WTC11 (cell line): Measurements from ENCODE around the gene AHRR. TPM values are rescaled to one million over a fixed set of nuclear protein-coding genes. Genes with fewer than 3 reads are reported as not detected.

ENCODE experiments used
- ATAC-seq: fragments of 200-7000 bp; cut with Tn5 transposase; 2 replicates; pipeline ENCODE4 v1.10.0; 2021; ENCODE audit warnings: mild to moderate bottlenecking, moderate library complexity
- CTCF ChIA-PET: fragments of 300-600 bp; sonication (Branson Sonifier 250); formaldehyde crosslinking; loops from one replicate; lab custom pipeline; 2021; ENCODE audit warnings: antibody characterized with exemption; lab: Charles Lee
- POLR2A ChIA-PET: fragments of 350-600 bp; sonication (Branson Sonifier 250); formaldehyde crosslinking; loops from one replicate; lab custom pipeline; 2021; ENCODE audit warnings: antibody characterized with exemption; lab: Charles Lee
- DNase-seq: peaks from one replicate; pipeline ENCODE4 v3.0.0; 2021; ENCODE audit warnings: low spot score
- H3K27ac Mint-ChIP-seq: 2 replicates; pipeline ENCODE4 v1.8.0; 2021; ENCODE audit warnings: mixed read lengths
- H3K27me3 Mint-ChIP-seq: 2 replicates; pipeline ENCODE4 v1.8.0; 2021; ENCODE audit warnings: low read depth, mild to moderate bottlenecking, moderate library complexity, mixed read lengths
- H3K36me3 Mint-ChIP-seq: 2 replicates; pipeline ENCODE4 v1.8.0; 2021; ENCODE audit warnings: mixed read lengths
- H3K4me1 Mint-ChIP-seq: 2 replicates; pipeline ENCODE4 v1.8.0; 2022; ENCODE audit warnings: mixed read lengths
- H3K4me3 Mint-ChIP-seq: 2 replicates; pipeline ENCODE4 v1.8.0; 2021; ENCODE audit warnings: mild to moderate bottlenecking, moderate library complexity, mixed read lengths
- H3K9me3 Mint-ChIP-seq: 2 replicates; pipeline ENCODE4 v1.8.0; 2021; ENCODE audit warnings: mixed read lengths
- ETV6 ChIP-seq: sonication (generic); formaldehyde crosslinking; IDR thresholded peaks from 2 replicates; pipeline ENCODE4 v1.8.1; 2022; ENCODE audit warnings: mild to moderate bottlenecking, missing genetic modification reagents
- FOXK1 ChIP-seq: sonication (generic); formaldehyde crosslinking; IDR thresholded peaks from 2 replicates; pipeline ENCODE4 v1.8.0; 2022; ENCODE audit warnings: mild to moderate bottlenecking, moderate library complexity, missing genetic modification reagents
- GABPB1 ChIP-seq: sonication (generic); formaldehyde crosslinking; IDR thresholded peaks from 2 replicates; pipeline ENCODE4 v1.8.1; 2023; ENCODE audit warnings: mild to moderate bottlenecking, missing genetic modification reagents
- MXD4 ChIP-seq: fragments of 250-450 bp; sonication (Bioruptor Pico); IDR thresholded peaks from 2 replicates; pipeline ENCODE4 v1.8.0; 2021; ENCODE audit warnings: mild to moderate bottlenecking, moderate library complexity, borderline replicate concordance
- NFE2L1 ChIP-seq: sonication (generic); formaldehyde crosslinking; IDR thresholded peaks from 2 replicates; pipeline ENCODE4 v1.8.1; 2023; ENCODE audit warnings: missing genetic modification reagents
- TCF7 ChIP-seq: sonication (generic); formaldehyde crosslinking; IDR thresholded peaks from 2 replicates; pipeline ENCODE4 v1.8.0; 2022; ENCODE audit warnings: mild to moderate bottlenecking, low read depth, missing genetic modification reagents, moderate library complexity
- TEAD4 ChIP-seq: sonication (generic); formaldehyde crosslinking; IDR thresholded peaks from 2 replicates; pipeline ENCODE4 v1.8.0; 2022; ENCODE audit warnings: mild to moderate bottlenecking, missing genetic modification reagents
- ZNF263 ChIP-seq: sonication (generic); formaldehyde crosslinking; IDR thresholded peaks from 2 replicates; pipeline ENCODE4 v1.8.1; 2022; ENCODE audit warnings: low read depth, mild to moderate bottlenecking, moderate library complexity, missing genetic modification reagents
- ZNF416 ChIP-seq: fragments of 250-450 bp; sonication (Bioruptor Pico); IDR thresholded peaks from 2 replicates; pipeline ENCODE4 v1.9.0; 2021; ENCODE audit warnings: mild to moderate bottlenecking, inconsistent platforms
- total RNA-seq: library from RNA; stranded (reverse); gene quantifications from 3 replicates; pipeline ENCODE4 v1.2.3, GENCODE V29; 2021
- TF ChIP-seq, protein P1 (sequence below): fragments of 250-450 bp; sonication (Bioruptor Pico); conservative IDR thresholded peaks from 2 replicates; pipeline ENCODE4 v1.9.0; 2021; ENCODE audit warnings: mild to moderate bottlenecking
- TF ChIP-seq, protein P2 (sequence below): sonication (generic); formaldehyde crosslinking; IDR thresholded peaks from 2 replicates; pipeline ENCODE4 v1.8.1; 2023; ENCODE audit warnings: mild to moderate bottlenecking, missing genetic modification reagents
- TF ChIP-seq, protein P3 (sequence below): fragments of 250-450 bp; sonication (Bioruptor Pico); IDR thresholded peaks from 2 replicates; pipeline ENCODE4 v1.9.0; 2021; ENCODE audit warnings: mild to moderate bottlenecking
- TF ChIP-seq, protein P4 (sequence below): sonication (generic); formaldehyde crosslinking; IDR thresholded peaks from 2 replicates; pipeline ENCODE4 v1.8.0; 2022; ENCODE audit warnings: mild to moderate bottlenecking, missing genetic modification reagents
- TF ChIP-seq, protein P5 (sequence below): sonication (generic); formaldehyde crosslinking; IDR thresholded peaks from 2 replicates; pipeline ENCODE4 v1.8.0; 2023; ENCODE audit warnings: mild to moderate bottlenecking, missing genetic modification reagents
- TF ChIP-seq, protein P6 (sequence below): sonication (generic); formaldehyde crosslinking; IDR thresholded peaks from 2 replicates; pipeline ENCODE4 v1.8.1; 2023; ENCODE audit warnings: mild to moderate bottlenecking, missing genetic modification reagents, borderline replicate concordance
- TF ChIP-seq, protein P7 (sequence below): fragments of 250-450 bp; sonication (Bioruptor Pico); IDR thresholded peaks from 2 replicates; pipeline ENCODE4 v1.8.0; 2021; ENCODE audit warnings: mild to moderate bottlenecking

AHRR gene
- total RNA-seq, 1 experiment from 2014 or later: 4.5 TPM

DNA sequence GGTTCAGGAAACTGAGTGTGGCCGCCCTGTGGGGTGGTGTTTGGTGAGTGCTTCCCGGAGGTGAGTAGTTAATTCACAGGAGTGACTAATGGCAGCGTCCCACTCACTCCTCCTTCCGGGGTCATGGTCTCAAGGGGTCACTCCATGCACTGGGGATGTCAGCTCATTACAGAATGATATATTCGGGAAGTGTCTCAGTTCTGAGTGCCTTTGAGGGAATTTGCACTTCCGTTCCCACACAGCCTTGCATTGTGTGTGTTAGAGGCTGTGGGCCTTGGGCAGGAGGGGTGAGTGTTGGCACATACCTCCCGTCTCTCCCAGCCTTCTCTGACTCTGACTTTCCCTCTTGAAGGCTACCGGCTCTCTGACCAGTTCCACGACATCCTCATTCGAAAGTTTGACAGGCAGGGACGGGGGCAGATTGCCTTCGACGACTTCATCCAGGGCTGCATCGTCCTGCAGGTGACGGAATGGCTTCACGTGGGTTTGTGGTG, 10.5 kb upstream of the AHRR start (continued):
- TF ChIP-seq, protein P1, sequence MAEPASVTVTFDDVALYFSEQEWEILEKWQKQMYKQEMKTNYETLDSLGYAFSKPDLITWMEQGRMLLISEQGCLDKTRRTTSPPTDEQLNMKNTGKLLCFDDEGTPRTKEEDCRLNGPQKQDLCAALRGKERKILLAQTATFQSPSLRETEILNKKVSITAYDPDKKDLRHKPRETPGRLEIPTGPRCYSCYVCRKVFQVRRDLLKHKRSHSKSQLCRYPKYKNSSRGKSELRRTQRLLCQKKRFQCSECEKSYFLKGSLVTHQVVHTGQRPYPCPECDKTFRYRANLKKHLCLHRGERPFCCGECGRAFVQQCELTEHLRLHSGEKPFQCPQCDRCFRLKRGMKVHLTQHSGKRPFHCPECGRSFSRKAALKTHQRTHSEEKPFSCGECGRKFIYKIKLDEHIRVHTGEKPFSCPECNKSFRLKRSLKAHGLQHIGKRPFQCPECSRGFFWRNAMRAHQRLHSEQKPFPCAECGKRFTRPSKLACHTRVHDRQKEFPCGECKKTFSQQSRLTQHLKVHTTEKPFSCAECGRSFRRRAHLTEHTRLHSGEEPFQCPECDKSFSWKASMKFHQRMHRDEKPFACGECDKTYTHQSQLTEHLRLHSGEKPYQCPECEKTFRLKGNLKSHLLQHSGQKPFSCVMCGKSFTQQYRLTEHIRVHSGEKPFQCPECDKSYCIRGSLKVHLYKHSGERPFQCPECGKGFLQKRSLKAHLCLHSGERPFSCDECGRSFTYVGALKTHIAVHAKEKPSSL (CRISPR knock-in tag): no peak

DNA sequence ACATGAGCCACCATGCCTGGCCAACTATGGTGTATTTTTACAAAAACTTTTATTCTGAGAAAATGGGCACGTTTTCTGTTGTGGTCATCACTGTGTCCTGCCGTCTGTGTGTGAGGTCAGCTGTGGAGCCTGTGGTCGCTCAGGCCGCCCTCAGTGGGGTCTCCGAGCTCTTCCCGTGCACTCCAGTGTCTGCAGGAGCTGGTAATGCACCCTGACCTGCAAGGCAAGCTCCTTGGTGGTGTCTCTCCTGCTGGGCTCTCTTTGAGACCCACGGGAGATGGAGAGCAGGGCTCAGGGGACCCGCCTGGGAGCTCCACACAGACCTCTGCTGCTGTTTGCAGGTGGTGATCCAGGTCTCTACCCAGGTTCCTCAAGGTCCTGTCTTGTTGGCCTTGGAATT, 9.6 kb upstream of the AHRR start:
- no peak overlapping the region for H3K27ac Mint-ChIP-seq
- peaks cover 12% of the 10 kb centered on the region for H3K4me1 Mint-ChIP-seq
- CTCF ChIA-PET: interaction anchor here (0.8 to 1.7 kb wide), 3 partner anchors 9 to 135 kb away, joined by 3 to 5 read pairs (median 4); partner anchors contain the start of gene AHRR
- peaks cover 8% of the 10 kb centered on the region for H3K36me3 Mint-ChIP-seq
- H3K4me3 Mint-ChIP-seq: no peak overlapping the region
- no peak for TF ChIP-seq TCF7 (CRISPR knock-in tag)
- TF ChIP-seq, all 79 proteins: peak for 0
- no peaks in the 10 kb centered on the region for H3K9me3 Mint-ChIP-seq
- POLR2A ChIA-PET: no interaction called here
- no peak for ATAC-seq
- H3K27me3 Mint-ChIP-seq: no peaks in the 10 kb centered on the region
- no peak for DNase-seq

DNA sequence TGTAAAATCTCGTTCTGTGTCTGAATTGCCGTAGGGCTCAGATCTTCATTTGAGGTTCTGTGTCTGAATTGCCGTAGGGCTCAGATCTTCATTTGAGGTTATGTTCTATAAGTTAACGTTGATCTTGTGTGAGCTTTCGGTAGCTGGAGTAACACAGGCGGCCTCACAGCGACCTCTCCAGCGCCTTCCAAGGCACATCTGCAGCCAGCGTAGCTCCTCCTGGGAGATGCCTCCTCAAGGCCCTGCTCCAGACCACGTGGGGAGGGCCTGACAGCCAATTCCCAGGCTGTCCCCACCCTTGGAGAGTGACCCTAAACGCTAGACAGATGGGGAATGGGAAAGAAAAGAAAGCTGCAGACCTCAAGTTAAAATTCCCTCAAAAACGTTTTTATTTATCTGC, 8.7 kb upstream of the AHRR start:
- Mint-ChIP-seq H3K4me1 (peaks cover 6% of the 10 kb centered on the region), H3K27me3 (no peaks in the 10 kb centered on the region), H3K27ac (no peak overlapping the region), H3K4me3 (no peak overlapping the region), H3K9me3 (no peaks in the 10 kb centered on the region), H3K36me3 (peaks cover 8% of the 10 kb centered on the region)
- TF ChIP-seq TEAD4 (no peak), FOXK1 (CRISPR knock-in tag) (no peak), ZNF416 (no peak), ZNF263 (CRISPR knock-in tag) (no peak), MXD4 (CRISPR knock-in tag) (no peak), ETV6 (CRISPR knock-in tag) (no peak), GABPB1 (CRISPR knock-in tag) (no peak), NFE2L1 (CRISPR knock-in tag) (no peak)
- TF ChIP-seq, protein P2, sequence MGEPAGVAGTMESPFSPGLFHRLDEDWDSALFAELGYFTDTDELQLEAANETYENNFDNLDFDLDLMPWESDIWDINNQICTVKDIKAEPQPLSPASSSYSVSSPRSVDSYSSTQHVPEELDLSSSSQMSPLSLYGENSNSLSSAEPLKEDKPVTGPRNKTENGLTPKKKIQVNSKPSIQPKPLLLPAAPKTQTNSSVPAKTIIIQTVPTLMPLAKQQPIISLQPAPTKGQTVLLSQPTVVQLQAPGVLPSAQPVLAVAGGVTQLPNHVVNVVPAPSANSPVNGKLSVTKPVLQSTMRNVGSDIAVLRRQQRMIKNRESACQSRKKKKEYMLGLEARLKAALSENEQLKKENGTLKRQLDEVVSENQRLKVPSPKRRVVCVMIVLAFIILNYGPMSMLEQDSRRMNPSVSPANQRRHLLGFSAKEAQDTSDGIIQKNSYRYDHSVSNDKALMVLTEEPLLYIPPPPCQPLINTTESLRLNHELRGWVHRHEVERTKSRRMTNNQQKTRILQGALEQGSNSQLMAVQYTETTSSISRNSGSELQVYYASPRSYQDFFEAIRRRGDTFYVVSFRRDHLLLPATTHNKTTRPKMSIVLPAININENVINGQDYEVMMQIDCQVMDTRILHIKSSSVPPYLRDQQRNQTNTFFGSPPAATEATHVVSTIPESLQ (CRISPR knock-in tag): no peak
- TF ChIP-seq, protein P3, sequence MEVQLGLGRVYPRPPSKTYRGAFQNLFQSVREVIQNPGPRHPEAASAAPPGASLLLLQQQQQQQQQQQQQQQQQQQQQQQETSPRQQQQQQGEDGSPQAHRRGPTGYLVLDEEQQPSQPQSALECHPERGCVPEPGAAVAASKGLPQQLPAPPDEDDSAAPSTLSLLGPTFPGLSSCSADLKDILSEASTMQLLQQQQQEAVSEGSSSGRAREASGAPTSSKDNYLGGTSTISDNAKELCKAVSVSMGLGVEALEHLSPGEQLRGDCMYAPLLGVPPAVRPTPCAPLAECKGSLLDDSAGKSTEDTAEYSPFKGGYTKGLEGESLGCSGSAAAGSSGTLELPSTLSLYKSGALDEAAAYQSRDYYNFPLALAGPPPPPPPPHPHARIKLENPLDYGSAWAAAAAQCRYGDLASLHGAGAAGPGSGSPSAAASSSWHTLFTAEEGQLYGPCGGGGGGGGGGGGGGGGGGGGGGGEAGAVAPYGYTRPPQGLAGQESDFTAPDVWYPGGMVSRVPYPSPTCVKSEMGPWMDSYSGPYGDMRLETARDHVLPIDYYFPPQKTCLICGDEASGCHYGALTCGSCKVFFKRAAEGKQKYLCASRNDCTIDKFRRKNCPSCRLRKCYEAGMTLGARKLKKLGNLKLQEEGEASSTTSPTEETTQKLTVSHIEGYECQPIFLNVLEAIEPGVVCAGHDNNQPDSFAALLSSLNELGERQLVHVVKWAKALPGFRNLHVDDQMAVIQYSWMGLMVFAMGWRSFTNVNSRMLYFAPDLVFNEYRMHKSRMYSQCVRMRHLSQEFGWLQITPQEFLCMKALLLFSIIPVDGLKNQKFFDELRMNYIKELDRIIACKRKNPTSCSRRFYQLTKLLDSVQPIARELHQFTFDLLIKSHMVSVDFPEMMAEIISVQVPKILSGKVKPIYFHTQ (CRISPR knock-in tag): no peak
- TF ChIP-seq, protein P4, sequence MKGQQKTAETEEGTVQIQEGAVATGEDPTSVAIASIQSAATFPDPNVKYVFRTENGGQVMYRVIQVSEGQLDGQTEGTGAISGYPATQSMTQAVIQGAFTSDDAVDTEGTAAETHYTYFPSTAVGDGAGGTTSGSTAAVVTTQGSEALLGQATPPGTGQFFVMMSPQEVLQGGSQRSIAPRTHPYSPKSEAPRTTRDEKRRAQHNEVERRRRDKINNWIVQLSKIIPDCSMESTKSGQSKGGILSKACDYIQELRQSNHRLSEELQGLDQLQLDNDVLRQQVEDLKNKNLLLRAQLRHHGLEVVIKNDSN: no peak
- TF ChIP-seq, protein P5, sequence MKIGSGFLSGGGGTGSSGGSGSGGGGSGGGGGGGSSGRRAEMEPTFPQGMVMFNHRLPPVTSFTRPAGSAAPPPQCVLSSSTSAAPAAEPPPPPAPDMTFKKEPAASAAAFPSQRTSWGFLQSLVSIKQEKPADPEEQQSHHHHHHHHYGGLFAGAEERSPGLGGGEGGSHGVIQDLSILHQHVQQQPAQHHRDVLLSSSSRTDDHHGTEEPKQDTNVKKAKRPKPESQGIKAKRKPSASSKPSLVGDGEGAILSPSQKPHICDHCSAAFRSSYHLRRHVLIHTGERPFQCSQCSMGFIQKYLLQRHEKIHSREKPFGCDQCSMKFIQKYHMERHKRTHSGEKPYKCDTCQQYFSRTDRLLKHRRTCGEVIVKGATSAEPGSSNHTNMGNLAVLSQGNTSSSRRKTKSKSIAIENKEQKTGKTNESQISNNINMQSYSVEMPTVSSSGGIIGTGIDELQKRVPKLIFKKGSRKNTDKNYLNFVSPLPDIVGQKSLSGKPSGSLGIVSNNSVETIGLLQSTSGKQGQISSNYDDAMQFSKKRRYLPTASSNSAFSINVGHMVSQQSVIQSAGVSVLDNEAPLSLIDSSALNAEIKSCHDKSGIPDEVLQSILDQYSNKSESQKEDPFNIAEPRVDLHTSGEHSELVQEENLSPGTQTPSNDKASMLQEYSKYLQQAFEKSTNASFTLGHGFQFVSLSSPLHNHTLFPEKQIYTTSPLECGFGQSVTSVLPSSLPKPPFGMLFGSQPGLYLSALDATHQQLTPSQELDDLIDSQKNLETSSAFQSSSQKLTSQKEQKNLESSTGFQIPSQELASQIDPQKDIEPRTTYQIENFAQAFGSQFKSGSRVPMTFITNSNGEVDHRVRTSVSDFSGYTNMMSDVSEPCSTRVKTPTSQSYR (CRISPR knock-in tag): no peak
- TF ChIP-seq, protein P6, sequence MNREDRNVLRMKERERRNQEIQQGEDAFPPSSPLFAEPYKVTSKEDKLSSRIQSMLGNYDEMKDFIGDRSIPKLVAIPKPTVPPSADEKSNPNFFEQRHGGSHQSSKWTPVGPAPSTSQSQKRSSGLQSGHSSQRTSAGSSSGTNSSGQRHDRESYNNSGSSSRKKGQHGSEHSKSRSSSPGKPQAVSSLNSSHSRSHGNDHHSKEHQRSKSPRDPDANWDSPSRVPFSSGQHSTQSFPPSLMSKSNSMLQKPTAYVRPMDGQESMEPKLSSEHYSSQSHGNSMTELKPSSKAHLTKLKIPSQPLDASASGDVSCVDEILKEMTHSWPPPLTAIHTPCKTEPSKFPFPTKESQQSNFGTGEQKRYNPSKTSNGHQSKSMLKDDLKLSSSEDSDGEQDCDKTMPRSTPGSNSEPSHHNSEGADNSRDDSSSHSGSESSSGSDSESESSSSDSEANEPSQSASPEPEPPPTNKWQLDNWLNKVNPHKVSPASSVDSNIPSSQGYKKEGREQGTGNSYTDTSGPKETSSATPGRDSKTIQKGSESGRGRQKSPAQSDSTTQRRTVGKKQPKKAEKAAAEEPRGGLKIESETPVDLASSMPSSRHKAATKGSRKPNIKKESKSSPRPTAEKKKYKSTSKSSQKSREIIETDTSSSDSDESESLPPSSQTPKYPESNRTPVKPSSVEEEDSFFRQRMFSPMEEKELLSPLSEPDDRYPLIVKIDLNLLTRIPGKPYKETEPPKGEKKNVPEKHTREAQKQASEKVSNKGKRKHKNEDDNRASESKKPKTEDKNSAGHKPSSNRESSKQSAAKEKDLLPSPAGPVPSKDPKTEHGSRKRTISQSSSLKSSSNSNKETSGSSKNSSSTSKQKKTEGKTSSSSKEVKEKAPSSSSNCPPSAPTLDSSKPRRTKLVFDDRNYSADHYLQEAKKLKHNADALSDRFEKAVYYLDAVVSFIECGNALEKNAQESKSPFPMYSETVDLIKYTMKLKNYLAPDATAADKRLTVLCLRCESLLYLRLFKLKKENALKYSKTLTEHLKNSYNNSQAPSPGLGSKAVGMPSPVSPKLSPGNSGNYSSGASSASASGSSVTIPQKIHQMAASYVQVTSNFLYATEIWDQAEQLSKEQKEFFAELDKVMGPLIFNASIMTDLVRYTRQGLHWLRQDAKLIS (CRISPR knock-in tag): no peak
- TF ChIP-seq, protein P7, sequence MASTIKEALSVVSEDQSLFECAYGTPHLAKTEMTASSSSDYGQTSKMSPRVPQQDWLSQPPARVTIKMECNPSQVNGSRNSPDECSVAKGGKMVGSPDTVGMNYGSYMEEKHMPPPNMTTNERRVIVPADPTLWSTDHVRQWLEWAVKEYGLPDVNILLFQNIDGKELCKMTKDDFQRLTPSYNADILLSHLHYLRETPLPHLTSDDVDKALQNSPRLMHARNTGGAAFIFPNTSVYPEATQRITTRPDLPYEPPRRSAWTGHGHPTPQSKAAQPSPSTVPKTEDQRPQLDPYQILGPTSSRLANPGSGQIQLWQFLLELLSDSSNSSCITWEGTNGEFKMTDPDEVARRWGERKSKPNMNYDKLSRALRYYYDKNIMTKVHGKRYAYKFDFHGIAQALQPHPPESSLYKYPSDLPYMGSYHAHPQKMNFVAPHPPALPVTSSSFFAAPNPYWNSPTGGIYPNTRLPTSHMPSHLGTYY (CRISPR knock-in tag): no peak
- no peak for DNase-seq
- no peak for ATAC-seq
- ChIA-PET POLR2A (no interaction called here), CTCF (interaction anchor here (1.5 to 1.7 kb wide), 2 partner anchors 8 to 119 kb away, joined by 4 to 5 read pairs; partner anchors contain the start of gene AHRR)
